GM12801 (cell line): ENCODE measurements around the gene OSBP.

Experiments
- CTCF ChIP-seq: IDR thresholded peaks from one replicate; pipeline ENCODE4 v1.5.1; 2011; ENCODE audit warnings: control low read depth; ENCODE audit not compliant: insufficient read length; ENCODE audit errors: extremely low read depth

Gene OSBP

GRCh38 chr11:59615637-59616395, at the start of gene OSBP:
Gene OSBP, minus strand, starts transcription at chr11:59615774. Its CDS starts 110 bp downstream, at chr11:59615664.
- TF ChIP-seq CTCF = no peak

GRCh38 chr11:59660621-59661020, 45.0 kb upstream of the OSBP start:
- no peak for TF ChIP-seq CTCF

GRCh38 chr11:59659981-59660380, 44.4 kb upstream of the OSBP start:
- no peak for TF ChIP-seq CTCF

GRCh38 chr11:59658036-59658435, 42.5 kb upstream of the OSBP start:
- no peak for TF ChIP-seq CTCF

GRCh38 chr11:59654893-59655292, 39.3 kb upstream of the OSBP start:
- TF ChIP-seq CTCF = no peak

GRCh38 chr11:59647245-59647980, 31.8 kb upstream of the OSBP start:
- no peak for TF ChIP-seq CTCF

- TF ChIP-seq CTCF = no peak
Observed at GRCh38 chr11:59644528-59644927, 29.0 kb upstream of the OSBP start.
